GOT3 (cell line): ENCODE measurements around the gene EFNA1.

ENCODE experiments used
- DNase-seq: peaks from one replicate; lab custom pipeline; 2025; ENCODE audit warnings: mixed read lengths; lab: John Stamatoyannopoulos, UW

Gene EFNA1

GRCh38 chr1:155174324-155175280, 46.9 kb downstream of the EFNA1 start:
- no peak for DNase-seq

- DNase-seq: no peak
These were observed 47.7 kb downstream of the EFNA1 start for GRCh38 chr1:155175281-155175926.

DNA sequence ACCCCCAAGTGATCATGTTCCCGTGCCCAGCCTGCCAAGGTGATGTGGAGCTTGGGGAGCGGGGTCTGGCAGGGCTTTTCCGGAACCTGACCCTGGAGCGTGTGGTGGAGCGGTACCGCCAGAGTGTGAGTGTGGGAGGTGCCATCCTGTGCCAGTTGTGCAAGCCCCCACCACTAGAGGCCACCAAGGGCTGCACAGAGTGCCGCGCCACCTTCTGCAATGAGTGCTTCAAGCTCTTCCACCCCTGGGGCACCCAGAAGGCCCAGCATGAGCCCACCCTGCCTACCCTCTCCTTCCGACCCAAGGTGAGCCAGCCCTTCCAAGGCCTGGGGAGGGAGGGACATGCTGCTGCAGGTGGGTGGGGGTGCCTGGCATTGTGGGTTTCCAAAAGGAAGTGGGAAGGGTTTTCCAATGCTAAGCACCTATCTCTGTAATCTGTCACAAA, 48.3 kb downstream of the EFNA1 start:
- DNase-seq: no peak

GRCh38 chr1:155176544-155177071, 48.9 kb downstream of the EFNA1 start:
- DNase-seq: peak; percentile 59

GRCh38 chr1:155177192-155177917, 49.7 kb downstream of the EFNA1 start:
- no peak for DNase-seq

- no peak for DNase-seq
These were observed 50.2 kb downstream of the EFNA1 start for GRCh38 chr1:155177918-155178281.

- DNase-seq: no peak
These were observed 50.9 kb downstream of the EFNA1 start for GRCh38 chr1:155178441-155179111.

DNA sequence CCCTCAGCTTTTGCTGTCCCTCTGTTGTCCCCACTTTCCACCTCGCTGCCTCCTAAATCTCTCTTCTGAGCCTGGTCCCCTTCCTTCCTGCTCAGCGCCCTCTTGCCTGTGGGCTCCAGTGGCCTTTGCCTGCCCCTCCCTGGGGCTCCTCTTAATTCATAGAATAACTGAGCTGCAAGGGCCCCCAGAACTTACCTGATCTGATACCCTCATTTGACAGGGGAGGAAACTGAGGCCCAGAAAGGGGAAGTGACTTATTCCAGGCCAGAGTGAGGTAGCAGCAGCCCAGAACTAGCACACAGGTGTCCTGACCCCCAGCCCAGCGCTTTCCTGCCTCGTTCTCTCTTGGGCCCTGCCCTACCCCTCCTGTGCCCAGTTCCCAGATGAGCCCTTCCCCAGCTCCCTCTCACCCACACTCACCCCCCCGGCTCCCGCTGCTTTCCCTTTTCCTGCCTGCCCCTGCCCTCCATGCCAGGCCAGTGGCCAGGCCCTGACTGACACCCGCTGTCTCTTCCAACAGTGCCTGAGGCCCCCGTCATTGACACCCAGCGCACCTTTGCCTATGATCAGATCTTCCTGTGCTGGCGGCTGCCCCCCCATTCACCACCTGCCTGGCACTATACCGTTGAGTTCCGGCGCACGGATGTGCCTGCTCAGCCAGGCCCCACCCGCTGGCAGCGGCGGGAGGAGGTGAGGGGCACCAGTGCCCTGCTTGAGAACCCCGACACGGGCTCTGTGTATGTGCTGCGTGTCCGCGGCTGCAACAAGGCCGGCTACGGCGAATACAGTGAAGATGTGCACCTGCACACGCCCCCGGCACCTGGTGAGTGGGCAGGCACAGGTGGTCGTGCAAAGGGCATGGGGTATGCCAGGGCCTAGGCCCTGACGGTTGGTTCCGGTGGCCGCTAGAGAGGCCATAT, 51.7 kb downstream of the EFNA1 start:
- no peak for DNase-seq

DNA sequence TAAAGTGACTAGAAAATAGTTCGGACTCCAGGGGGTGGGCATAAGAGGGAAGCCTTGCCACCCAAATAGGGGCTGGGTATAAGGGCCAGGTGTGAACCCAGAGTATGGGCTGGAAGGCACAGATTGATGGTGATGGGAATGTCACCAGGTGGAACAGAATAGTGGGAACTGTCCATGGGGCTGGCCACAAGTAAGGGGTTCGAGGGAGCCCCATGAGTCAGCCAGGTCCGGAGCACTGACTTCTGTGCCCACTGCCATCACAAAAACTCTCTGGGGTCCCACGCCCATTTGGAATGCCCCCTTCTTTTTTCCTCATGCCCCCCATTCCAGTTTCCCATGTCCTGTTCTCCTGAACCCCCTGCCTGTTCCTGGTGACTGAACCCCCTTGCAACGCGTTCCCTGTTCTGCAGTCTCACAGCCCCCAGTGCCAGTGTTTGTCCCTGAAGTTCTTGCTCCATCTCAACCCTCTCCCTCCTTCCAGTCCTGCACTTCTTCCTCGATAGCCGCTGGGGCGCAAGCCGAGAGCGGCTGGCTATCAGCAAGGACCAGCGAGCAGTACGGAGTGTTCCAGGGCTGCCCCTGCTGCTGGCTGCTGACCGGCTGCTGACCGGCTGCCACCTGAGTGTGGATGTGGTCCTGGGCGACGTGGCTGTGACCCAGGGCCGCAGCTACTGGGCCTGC, 53.8 kb downstream of the EFNA1 start:
- no peak for DNase-seq

- DNase-seq: no peak
These were observed 54.4 kb downstream of the EFNA1 start for GRCh38 chr1:155182052-155182550.

- no peak for DNase-seq
These were observed 56.1 kb downstream of the EFNA1 start for GRCh38 chr1:155183775-155184221.

GRCh38 chr1:155184351-155184811, 56.7 kb downstream of the EFNA1 start:
- no peak for DNase-seq
